SK-N-SH (cell line): Measurements from ENCODE around the gene POMC.

ENCODE experiments used
- CTCF ChIP-seq: fragments of 200-600 bp; sonication (generic); IDR thresholded peaks from 2 replicates; pipeline ENCODE4 v1.6.1; 2017; ENCODE audit warnings: antibody characterized with exemption, mild to moderate bottlenecking, moderate library complexity
- EP300 ChIP-seq, 2 experiments: IDR thresholded peaks; 2 replicates each; pipeline versions ENCODE4 v1.4.0 to v1.6.1; 2012; ENCODE audit warnings: borderline replicate concordance in 1 of 2, low read depth in 1 of 2, low read length in 1 of 2
- GATA2 ChIP-seq: sonication (generic); formaldehyde crosslinking; IDR thresholded peaks from 2 replicates; pipeline ENCODE4 v1.5.0; 2020; ENCODE audit warnings: mild to moderate bottlenecking, missing genetic modification reagents
- POLR2AphosphoS5 ChIP-seq: IDR thresholded peaks from 2 replicates; pipeline ENCODE4 v1.6.1; 2012; ENCODE audit warnings: low read depth, low read length
- REST ChIP-seq: IDR thresholded peaks from 2 replicates; pipeline ENCODE4 v1.6.1; 2012; ENCODE audit warnings: mild to moderate bottlenecking, low read depth, low read length, moderate library complexity
- SMC3 ChIP-seq: IDR thresholded peaks from 2 replicates; pipeline ENCODE4 v1.6.1; 2012; ENCODE audit warnings: low read depth, low read length, improper control_type of control experiment
- TAF1 ChIP-seq: IDR thresholded peaks from 2 replicates; pipeline ENCODE4 v1.6.1; 2012; ENCODE audit warnings: low read depth, mild to moderate bottlenecking, low read length, moderate library complexity, borderline replicate concordance
- TCF12 ChIP-seq: IDR thresholded peaks from 2 replicates; pipeline ENCODE4 v1.4.0; 2012
- YY1 ChIP-seq: IDR thresholded peaks from 2 replicates; pipeline ENCODE4 v1.4.0; 2012; ENCODE audit warnings: low read depth, mild to moderate bottlenecking

- no peak for TF ChIP-seq CTCF
- no peak for TF ChIP-seq YY1
- no peak for TF ChIP-seq TAF1
- TF ChIP-seq EP300 (IDR thresholded peaks at IDR 0.05; ENCODE audit: borderline replicate concordance in 1 of 2, low read depth in 1 of 2, low read length in 1 of 2): no peak
- TF ChIP-seq SMC3: no peak
- TF ChIP-seq POLR2AphosphoS5: no peak
- TF ChIP-seq TCF12: no peak
- TF ChIP-seq GATA2 (CRISPR knock-in tag): no peak
- no peak for TF ChIP-seq REST
These were observed 40.7 kb downstream of the POMC start for GRCh38 chr2:25127646-25128045.
